ENCODE results near the gene RAB40C.

GRCh38 chr16:554640-555365 lies 35.1 kb upstream of the RAB40C start:
- TF ChIP-seq CTCF (optimal IDR thresholded peaks at IDR 0.05 in 1 of 3, IDR thresholded peaks at IDR 0.05 in 1 of 3, conservative IDR thresholded peaks at IDR 0.05 in 1 of 3; ENCODE audit: extremely low read depth in 1 of 3, insufficient read depth in 2 of 3, low read length in 3 of 3) = no peak
- TF ChIP-seq EZH2 (IDR thresholded peaks at IDR 0.05; ENCODE audit: low read length) = no peak

Measured in keratinocyte (primary cell).